Activated CD4-positive, alpha-beta T cell treated with anti-CD3 and anti-CD28 coated beads, Interleukin-2, amount 10 ng/mL, durations not matched to agents 24 days and 14 days (primary cell): ENCODE data around the gene PLXNB2. TPM values are rescaled to one million over a fixed set of nuclear protein-coding genes. Genes with fewer than 3 reads are reported as not detected.
A peak's percentile ranks its signal among the peaks of the same experiment; 100 is the strongest.

Source experiments
- DNase-seq: peaks from one replicate; pipeline ENCODE4 v3.0.0; 2022
- H3K27ac Mint-ChIP-seq: one replicate; pipeline ENCODE4 v1.8.0; 2022; ENCODE audit warnings: mild to moderate bottlenecking, mixed read lengths
- H3K27me3 Mint-ChIP-seq: one replicate; pipeline ENCODE4 v1.8.0; 2022; ENCODE audit warnings: mixed read lengths
- H3K36me3 Mint-ChIP-seq: one replicate; pipeline ENCODE4 v1.8.0; 2022; ENCODE audit warnings: low read depth, mild to moderate bottlenecking, mixed read lengths
- H3K4me1 Mint-ChIP-seq: one replicate; pipeline ENCODE4 v1.8.0; 2021; ENCODE audit warnings: mixed read lengths
- H3K4me3 Mint-ChIP-seq: one replicate; pipeline ENCODE4 v1.8.0; 2022; ENCODE audit warnings: mild to moderate bottlenecking, moderate library complexity, mixed read lengths
- H3K9me3 Mint-ChIP-seq: one replicate; pipeline ENCODE4 v1.8.0; 2021; ENCODE audit warnings: mixed read lengths
- intact Hi-C: fragments of 100-400 bp; cut with micrococcal nuclease; formaldehyde crosslinking; loops from one replicate; pipeline ENCODE4 v1.15.1; 2023
- total RNA-seq: library from RNA; stranded (reverse); gene quantifications from 2 replicates; pipeline ENCODE4 v1.2.3, GENCODE V29; 2022

Gene PLXNB2
- total RNA-seq, 1 donor from 2014 or later = 9.5 TPM

DNA sequence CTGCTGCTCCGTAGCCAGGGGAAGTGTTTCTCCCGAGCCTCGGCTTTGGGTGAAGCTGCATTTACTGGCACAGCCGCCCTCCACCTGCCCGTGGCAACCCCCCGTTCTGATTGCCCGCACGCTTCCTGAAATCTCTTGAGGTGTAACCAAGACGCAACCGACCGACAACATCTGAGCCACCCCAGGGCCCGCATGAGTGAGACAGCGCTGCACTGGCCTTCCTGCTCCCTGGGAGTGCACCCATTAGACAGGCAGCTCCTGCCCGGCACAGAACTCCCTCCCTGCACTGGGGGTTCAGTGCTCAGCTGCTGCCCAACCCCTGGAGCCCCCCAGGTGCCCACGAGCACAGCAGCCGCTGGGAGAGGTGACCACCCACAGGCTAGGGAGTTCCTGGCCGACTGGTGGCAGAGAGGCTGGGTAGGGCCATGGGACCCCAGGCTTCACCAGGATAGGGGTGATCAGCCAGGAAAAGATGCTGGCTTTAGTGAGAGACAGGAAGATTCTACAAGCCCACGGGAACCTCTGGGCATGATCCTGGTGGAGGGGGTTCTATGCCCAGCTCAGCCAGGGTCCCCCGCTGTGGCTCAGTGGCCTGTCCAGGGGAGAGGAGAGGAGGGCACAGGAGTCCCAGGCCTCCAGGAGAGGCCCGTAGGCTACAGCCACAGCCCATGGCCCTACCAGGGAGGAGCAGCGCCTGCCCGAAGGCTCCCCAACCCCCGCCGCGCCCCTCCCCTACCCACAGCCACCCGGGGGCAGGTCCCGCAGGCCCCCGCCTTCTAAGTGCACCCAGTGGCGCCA is 14.6 kb downstream of the PLXNB2 start:
- Mint-ChIP-seq H3K4me1 (peaks cover 6% of the 10 kb centered on the region), H3K36me3 (no peaks in the 10 kb centered on the region), H3K27me3 (peaks cover 11% of the 10 kb centered on the region), H3K27ac (peak overlapping the region; percentile 22), H3K4me3 (peak overlapping the region; percentile 72), H3K9me3 (no peaks in the 10 kb centered on the region)
- intact Hi-C loops = no loop called here
- DNase-seq = no peak

DNA sequence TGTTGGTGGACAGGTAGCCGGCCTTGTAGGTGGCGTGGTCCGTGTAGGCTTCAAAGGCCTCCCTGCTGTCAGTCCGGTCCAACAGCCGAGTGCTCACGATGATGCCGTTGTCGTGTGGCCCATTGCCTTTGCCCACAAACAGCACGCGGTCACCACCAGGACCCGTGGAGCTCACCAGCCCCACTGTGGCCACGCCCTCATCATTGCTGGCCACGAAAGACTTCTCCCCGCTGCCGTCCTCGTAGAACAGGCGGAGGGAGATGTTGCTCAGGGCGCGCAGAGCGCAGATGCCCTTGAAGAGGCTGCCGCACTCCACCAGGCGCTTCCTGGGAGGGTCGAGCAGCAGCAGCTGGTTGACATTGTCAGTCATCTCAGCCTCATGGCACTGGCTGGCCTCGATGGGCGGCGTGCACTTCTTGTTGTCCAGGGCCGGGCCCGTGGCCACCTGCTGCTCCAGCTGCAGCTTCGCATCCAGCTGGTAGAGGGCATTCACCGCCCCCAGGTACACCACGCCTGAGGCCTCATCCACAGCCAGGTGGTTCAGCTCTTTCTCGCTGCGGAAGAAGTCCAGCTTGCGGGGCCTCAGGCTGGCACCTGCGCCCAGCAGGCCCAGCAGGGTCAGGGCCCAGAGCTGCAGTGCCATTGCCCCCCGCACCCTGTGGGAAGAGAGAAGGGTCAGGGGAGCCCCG is 17.4 kb downstream of the PLXNB2 start:
- no peaks in the 10 kb centered on the region for H3K36me3 Mint-ChIP-seq
- H3K27me3 Mint-ChIP-seq = peaks cover 11% of the 10 kb centered on the region
- no peak overlapping the region for H3K4me3 Mint-ChIP-seq
- no peak overlapping the region for H3K27ac Mint-ChIP-seq
- peaks cover 6% of the 10 kb centered on the region for H3K4me1 Mint-ChIP-seq
- no peak for DNase-seq
- no peaks in the 10 kb centered on the region for H3K9me3 Mint-ChIP-seq
- intact Hi-C loops = no loop called here

DNA sequence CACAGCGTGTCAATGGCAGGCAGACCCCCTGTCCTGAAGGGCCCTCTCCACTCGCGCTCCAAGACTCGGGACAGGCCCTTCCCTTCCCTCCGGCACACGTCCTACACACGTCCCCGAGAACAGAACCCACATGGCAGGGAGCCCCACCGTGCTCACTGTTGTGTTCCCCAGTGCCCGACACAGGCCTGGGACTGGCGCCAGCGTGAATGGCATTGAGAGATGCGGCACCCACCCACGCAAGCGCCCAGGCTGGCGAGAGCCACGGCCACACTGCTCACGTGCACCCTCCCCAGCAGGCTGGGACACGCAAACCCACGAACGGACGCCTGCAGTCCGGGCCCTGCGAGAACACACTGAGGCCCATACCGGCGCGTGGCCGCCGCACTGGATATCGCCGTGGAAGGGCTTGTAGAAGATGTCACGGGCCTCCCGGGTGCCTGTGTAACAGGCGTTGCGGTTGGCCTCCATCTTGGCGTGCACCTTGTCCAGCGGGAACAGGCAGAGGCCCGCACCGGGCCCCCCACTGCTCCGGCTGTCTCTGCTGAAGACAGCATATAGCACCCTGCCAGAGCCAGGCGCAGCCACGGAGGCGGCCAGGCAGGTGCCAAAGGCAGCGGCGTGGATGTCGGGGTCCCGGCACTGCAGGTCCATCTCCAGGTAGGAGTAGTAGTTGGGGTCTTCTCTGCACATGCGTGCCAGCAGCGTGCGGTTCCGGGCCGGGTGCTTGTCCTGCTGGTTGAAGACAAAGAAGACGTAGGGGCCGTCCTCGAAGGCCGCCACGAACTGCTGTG is 18.1 kb downstream of the PLXNB2 start:
- intact Hi-C loops = no loop called here
- Mint-ChIP-seq H3K4me1 (peaks cover 6% of the 10 kb centered on the region), H3K27me3 (peaks cover 11% of the 10 kb centered on the region), H3K36me3 (no peaks in the 10 kb centered on the region), H3K27ac (no peak overlapping the region), H3K9me3 (no peaks in the 10 kb centered on the region), H3K4me3 (no peak overlapping the region)
- DNase-seq = no peak

DNA sequence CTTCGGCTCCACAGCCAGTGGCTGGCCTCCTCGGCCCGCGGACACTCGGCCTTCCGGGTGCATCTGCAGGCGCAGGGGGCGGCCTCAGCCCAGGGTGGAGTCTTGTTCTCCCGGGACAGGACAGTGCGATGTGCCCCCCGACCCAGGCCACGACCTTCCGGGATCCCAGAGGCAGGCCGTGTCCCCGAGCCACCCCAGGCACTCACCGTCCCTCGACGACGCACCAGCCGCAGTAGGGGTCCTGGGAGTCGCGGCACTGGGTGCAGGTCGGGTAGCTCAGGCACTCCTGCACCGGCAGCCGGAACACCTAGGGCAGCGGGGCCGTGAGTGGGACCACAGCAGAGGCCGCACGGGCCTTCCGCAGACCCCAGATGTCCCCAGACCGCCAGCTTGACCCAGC is 19.7 kb downstream of the PLXNB2 start:
- Mint-ChIP-seq H3K27ac (no peak overlapping the region), H3K4me3 (no peak overlapping the region), H3K4me1 (peaks cover 3% of the 10 kb centered on the region), H3K9me3 (no peaks in the 10 kb centered on the region), H3K27me3 (peaks cover 8% of the 10 kb centered on the region), H3K36me3 (no peaks in the 10 kb centered on the region)
- DNase-seq = no peak
- intact Hi-C loops = no loop called here

DNA sequence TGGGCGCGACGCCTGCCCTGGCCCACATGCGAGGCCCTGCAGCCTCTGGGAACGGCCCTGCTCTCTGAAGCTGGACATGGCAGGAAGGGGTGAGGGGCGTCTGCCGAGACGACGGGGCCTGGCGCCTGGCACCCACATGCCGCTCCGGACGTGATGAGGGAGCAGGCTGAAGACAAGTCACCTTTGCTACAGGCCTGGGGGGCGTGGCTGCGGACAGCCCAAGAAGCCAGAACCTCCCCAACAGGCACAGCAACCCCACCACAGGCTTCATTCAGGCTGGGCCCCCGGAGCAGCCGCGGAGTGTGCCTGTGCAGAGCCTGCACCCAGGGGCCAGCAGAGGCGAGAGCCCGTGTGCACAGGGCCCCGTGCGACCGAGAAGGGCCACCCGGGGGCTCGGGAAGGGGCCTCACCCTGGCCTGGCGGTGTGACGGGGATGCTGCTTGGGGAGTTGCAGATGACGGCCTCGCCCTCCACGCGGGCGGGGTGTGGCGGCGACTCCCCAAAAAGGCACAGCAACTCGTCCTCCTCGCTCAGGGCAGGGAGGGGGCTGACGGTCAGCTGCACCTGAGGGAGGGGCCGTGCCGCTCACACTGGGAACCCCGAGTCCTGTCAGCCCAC is 20.6 kb downstream of the PLXNB2 start:
- no peak for DNase-seq
- no peaks in the 10 kb centered on the region for H3K4me1 Mint-ChIP-seq
- intact Hi-C loops = no loop called here
- peaks cover under 1% of the 10 kb centered on the region for H3K27me3 Mint-ChIP-seq
- no peak overlapping the region for H3K27ac Mint-ChIP-seq
- no peaks in the 10 kb centered on the region for H3K9me3 Mint-ChIP-seq
- H3K4me3 Mint-ChIP-seq = no peak overlapping the region
- no peaks in the 10 kb centered on the region for H3K36me3 Mint-ChIP-seq

DNA sequence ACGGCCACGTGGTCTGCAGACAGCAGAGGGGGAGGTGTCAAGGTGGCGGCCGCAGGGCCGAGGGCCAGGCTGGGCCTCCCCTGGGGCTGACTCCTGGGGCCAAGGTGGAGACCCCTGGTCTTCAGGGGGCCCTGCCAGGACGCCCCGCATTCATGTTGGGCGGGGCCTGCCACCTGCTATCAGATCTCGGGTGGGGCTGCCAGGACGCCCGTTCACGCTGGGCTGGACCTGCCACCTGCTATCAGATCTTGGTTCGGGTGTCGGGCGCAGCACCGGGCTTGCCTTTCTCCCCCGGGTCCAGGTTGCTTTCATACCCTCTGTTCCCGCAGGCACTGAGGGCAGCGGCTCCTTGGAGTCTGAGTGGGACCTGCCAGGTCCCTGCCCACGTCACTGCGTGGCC is 21.2 kb downstream of the PLXNB2 start:
- H3K9me3 Mint-ChIP-seq = no peaks in the 10 kb centered on the region
- no peak for DNase-seq
- no peaks in the 10 kb centered on the region for H3K36me3 Mint-ChIP-seq
- H3K27ac Mint-ChIP-seq = no peak overlapping the region
- intact Hi-C loops = no loop called here
- H3K4me3 Mint-ChIP-seq = no peak overlapping the region
- H3K4me1 Mint-ChIP-seq = no peaks in the 10 kb centered on the region
- H3K27me3 Mint-ChIP-seq = no peaks in the 10 kb centered on the region

DNA sequence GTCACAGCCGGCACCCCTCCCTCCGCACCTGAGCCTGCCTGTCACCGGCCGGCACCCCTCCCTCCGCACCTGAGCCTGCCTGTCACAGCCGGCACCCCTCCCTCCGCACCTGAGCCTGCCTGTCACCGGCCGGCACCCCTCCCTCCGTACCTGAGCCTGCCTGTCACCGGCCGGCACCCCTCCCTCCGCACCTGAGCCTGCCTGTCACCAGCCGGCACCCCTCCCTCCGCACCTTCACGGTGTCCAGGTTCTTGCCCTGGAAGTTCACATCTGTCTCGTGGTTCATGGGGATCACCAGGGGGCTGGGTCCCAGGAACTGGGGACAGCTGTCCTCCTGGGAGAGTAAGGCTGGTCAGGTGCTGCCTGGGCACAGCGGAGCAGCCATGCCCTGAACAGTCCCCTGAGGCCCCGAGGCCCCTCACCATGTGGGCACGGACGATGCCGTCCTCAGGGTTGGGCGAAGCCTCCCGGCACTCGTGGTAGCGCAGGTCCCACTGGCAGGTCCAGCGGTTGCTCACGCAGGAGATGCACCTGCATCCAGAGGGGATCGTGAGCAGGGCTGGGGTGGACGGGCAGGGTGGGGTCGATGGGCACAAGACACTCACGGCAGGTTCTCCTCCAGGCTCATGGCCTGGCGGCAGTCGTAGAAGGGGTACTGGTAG is 21.7 kb downstream of the PLXNB2 start:
- Mint-ChIP-seq H3K4me3 (no peak overlapping the region), H3K36me3 (no peaks in the 10 kb centered on the region), H3K4me1 (no peaks in the 10 kb centered on the region), H3K9me3 (no peaks in the 10 kb centered on the region), H3K27me3 (no peaks in the 10 kb centered on the region), H3K27ac (no peak overlapping the region)
- DNase-seq = no peak
- intact Hi-C loops = no loop called here

DNA sequence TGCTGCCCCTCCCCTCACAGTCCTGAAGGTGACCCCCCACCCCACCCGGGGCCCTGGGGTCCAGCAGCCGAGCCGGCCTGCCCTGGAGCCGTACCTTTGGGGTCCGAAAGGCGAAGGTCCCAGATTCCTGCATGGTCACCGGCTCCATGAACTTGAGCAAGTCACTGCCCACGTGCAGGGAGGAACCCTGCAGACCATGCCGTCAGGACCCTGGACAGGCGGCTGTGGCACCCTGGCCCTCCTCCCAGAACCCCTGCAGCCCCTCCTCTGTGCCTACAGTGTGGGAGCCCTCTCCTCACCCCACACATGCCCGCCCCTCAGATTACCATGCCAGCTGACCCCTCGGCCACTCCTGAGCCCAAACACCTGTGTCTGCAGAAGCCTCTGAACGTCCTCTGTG is 23.0 kb downstream of the PLXNB2 start:
- H3K27me3 Mint-ChIP-seq = no peaks in the 10 kb centered on the region
- no peaks in the 10 kb centered on the region for H3K9me3 Mint-ChIP-seq
- no peak for DNase-seq
- no peak overlapping the region for H3K4me3 Mint-ChIP-seq
- no peak overlapping the region for H3K27ac Mint-ChIP-seq
- H3K36me3 Mint-ChIP-seq = no peaks in the 10 kb centered on the region
- intact Hi-C loops = no loop called here
- no peaks in the 10 kb centered on the region for H3K4me1 Mint-ChIP-seq

DNA sequence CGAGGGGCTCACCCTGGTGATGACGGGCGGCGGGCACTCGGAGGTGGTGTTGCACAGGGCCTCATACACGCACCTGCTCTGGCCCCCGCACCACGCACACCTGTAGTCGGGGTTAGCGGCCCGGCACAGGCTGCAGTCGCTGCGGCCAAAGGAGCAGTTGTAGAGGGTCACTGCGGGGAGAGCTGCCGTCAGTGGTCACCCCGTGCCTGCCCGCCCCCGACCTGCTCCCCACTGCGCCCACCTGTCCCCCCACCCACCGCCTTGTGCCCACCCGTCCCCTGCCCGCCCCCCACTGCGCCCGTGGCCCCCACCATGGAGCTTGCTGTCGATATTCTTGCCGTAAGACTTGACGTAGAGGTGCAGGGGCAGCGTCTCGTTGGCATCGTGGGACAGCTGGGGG is 23.6 kb downstream of the PLXNB2 start:
- H3K27me3 Mint-ChIP-seq = no peaks in the 10 kb centered on the region
- no peak overlapping the region for H3K4me3 Mint-ChIP-seq
- no peaks in the 10 kb centered on the region for H3K4me1 Mint-ChIP-seq
- no peak overlapping the region for H3K27ac Mint-ChIP-seq
- DNase-seq = no peak
- no peaks in the 10 kb centered on the region for H3K9me3 Mint-ChIP-seq
- intact Hi-C loops = no loop called here
- H3K36me3 Mint-ChIP-seq = no peaks in the 10 kb centered on the region

DNA sequence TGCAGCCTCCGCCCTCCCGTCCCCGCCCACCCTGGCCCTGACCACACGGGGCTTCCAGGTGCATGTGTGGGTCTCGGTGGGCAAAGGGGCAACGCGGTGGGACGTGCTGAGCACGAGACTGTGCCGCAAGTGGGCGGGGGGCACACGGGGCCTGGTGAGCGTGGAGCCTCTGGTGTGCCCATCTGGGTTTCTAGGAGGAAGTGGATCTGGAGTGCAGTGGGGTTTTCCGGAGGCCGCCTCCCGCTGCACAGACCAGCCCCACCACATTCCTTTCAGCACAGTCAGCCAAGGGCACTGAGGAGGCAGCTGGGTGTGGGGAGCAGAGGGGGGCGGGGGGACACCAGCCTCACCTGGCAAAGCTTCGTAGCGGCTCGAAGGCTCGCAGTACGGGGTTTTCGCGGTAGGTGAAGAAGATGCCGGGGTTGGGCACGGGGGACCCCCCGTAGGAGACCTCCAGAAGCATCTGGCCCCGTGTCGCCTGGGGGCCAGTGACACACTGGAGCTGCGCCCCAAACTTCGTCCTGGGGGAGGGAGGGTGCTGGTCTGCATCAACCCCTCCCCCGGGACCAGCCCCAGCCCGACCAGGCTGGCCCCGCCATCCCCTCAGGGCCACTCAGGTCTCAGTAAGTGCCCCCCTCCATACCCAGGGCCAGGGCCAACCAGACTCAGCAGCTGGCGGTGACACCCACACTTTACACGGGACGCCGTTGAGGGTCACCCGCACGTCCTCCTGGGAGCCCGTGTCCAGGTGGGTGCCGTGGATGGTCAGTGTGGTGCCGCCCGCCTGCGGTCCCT is 24.9 kb downstream of the PLXNB2 start:
- Mint-ChIP-seq H3K27me3 (no peaks in the 10 kb centered on the region), H3K36me3 (no peaks in the 10 kb centered on the region), H3K9me3 (no peaks in the 10 kb centered on the region), H3K4me3 (no peak overlapping the region), H3K27ac (no peak overlapping the region), H3K4me1 (no peaks in the 10 kb centered on the region)
- intact Hi-C loops = no loop called here
- no peak for DNase-seq

DNA sequence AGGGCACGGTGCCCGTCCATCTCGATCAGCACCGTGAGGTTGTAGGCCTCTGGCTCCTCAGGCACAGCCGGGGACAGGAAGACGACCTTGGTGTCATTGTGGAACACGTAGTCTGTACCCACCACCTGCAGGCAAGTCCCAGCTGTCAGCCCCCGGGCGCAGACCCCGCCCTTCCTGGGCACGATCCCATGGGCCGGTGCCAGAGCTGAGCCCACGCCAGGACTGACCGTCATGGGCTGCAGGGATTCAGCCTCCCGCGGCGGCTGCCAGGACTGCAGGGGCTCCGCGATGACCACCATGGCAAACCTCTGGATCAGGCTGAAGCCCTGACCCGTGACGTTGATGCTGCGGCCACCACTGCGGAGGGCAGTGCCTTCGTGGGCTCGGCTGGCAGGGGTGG is 25.5 kb downstream of the PLXNB2 start:
- Mint-ChIP-seq H3K36me3 (no peaks in the 10 kb centered on the region), H3K9me3 (no peaks in the 10 kb centered on the region), H3K4me3 (no peak overlapping the region), H3K4me1 (no peaks in the 10 kb centered on the region), H3K27ac (no peak overlapping the region), H3K27me3 (no peaks in the 10 kb centered on the region)
- intact Hi-C loops = no loop called here
- no peak for DNase-seq

DNA sequence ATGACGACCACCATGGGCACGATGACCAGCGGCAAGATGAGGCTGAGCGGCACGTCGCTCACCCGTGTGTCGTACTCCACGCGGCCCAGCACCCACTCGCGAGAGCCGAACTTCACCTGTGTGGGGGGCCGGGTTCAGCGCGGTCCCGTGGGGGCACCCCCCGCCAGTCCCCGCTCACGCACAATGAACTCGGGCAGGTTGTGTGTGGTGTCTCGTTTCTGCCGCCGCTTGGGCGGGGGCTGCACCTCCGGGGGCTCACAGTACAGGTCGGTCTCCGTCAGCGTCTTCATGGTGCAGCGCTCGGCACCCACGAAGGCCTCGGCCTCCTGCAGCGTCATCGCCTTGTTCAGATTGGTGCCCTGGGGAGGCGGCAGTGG is 26.1 kb downstream of the PLXNB2 start:
- Mint-ChIP-seq H3K9me3 (no peaks in the 10 kb centered on the region), H3K36me3 (no peaks in the 10 kb centered on the region), H3K27ac (no peak overlapping the region), H3K4me3 (no peak overlapping the region), H3K27me3 (no peaks in the 10 kb centered on the region), H3K4me1 (no peaks in the 10 kb centered on the region)
- no peak for DNase-seq
- intact Hi-C loops = no loop called here
